ENCODE data around the gene HOGA1. TPM values are rescaled to one million over a fixed set of nuclear protein-coding genes. Genes with fewer than 3 reads are reported as not detected.
"Not testable (repeated sequence)": the region's sequence is repeated elsewhere in the genome, so short reads cannot be mapped to it uniquely, and the experiment has no call there.

The HOGA1 gene
- total RNA-seq, 1 donor: 0.86 TPM

- no peak for TF ChIP-seq CTCF (IDR thresholded peaks at IDR 0.05; ENCODE audit: insufficient read depth, low read depth, low read length)
- no peak for DNase-seq (ENCODE audit: low read depth)
- no peak overlapping the region for H3K4me3 ChIP-seq (ENCODE audit: low read depth, low read length)
Observed at GRCh38 chr10:97635577-97635976, 51.4 kb downstream of the HOGA1 start.

GRCh38 chr10:97639090-97639489 is 54.9 kb downstream of the HOGA1 start:
- not testable (repeated sequence) for DNase-seq (ENCODE audit: low read depth); H3K4me3 ChIP-seq (ENCODE audit: low read depth, low read length)

GRCh38 chr10:97640174-97640867 is 56.1 kb downstream of the HOGA1 start, which contains the start of gene PI4K2A:
TSS of gene PI4K2A (plus strand) at chr10:97640671. CDS start at chr10:97640743, 72 bp downstream.
- DNase-seq (ENCODE audit: low read depth): peak; percentile 99
- peak within 1 kb of the TSS; percentile 92 for H3K4me3 ChIP-seq (ENCODE audit: low read depth, low read length)
- TF ChIP-seq CTCF (IDR thresholded peaks at IDR 0.05; ENCODE audit: insufficient read depth, low read depth, low read length): no peak

GRCh38 chr10:97640868-97641811 is 57.0 kb downstream of the HOGA1 start:
- no peak for TF ChIP-seq CTCF (IDR thresholded peaks at IDR 0.05; ENCODE audit: insufficient read depth, low read depth, low read length)
- peak; percentile 48 for DNase-seq (ENCODE audit: low read depth)
- peak overlapping the region; percentile 92 for H3K4me3 ChIP-seq (ENCODE audit: low read depth, low read length)

GRCh38 chr10:97642471-97643159 is 58.4 kb downstream of the HOGA1 start:
- DNase-seq (ENCODE audit: low read depth); H3K4me3 ChIP-seq (ENCODE audit: low read depth, low read length): not testable (repeated sequence)

DNA sequence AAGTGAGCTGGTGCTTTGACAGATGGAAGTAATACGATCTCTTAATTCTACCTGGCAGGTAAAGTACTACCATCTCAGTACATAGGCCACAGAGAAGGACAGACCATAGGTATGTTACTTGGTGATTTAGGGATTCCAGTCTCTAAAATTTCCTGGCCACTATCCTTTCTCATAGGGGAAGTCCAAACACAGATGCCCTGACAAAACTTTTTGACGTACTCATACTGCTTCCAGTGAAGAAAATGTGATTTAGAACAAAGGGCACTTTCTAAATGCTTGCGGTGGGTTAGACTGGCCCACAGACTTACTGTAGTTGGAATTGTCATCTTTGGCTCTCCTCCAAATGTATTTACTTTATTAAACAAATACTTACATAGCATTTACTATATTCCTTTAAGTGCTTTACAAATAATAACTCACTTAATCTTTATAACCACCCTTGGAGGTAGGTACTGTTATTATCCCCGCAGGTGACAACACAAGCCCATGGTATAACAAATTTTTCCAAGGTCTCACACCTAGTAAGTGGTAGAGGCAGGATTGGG is 59.3 kb downstream of the HOGA1 start:
- DNase-seq (ENCODE audit: low read depth): no peak
- no peak overlapping the region for H3K4me3 ChIP-seq (ENCODE audit: low read depth, low read length)
- TF ChIP-seq CTCF (IDR thresholded peaks at IDR 0.05; ENCODE audit: insufficient read depth, low read depth, low read length): no peak

DNA sequence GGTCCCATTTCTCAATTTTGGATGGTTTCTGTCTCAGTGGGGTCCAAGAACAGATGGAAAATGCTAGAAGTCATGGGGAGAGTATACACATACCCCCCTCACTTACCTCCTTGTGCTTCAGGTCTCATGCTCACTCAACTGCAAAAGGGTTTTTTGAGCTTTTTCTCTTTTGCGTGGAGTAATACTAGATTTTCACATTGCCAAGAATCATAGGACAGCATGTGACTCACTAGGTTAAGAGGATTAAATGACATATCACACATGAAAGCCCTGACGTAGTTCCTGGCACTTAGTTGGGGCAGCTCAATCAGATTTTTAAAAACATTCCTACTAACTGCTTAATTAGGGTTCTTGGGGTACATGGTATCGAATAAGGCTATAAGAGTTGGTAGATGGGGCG is 60.7 kb downstream of the HOGA1 start:
- TF ChIP-seq CTCF (IDR thresholded peaks at IDR 0.05; ENCODE audit: insufficient read depth, low read depth, low read length): no peak
- H3K4me3 ChIP-seq (ENCODE audit: low read depth, low read length): no peak overlapping the region
- DNase-seq (ENCODE audit: low read depth): no peak

All from fibroblast of villous mesenchyme (primary cell).